Ascending aorta (tissue), 2 donors: ENCODE data around the gene AUTS2. TPM values are rescaled to one million over a fixed set of nuclear protein-coding genes. Genes with fewer than 3 reads are reported as not detected.

Experiments
- DNase-seq, 2 donors: peaks; one replicate each; pipeline ENCODE4 v3.0.0-alpha.2; 2019; ENCODE audit warnings: low spot score in 2 of 2
- H3K27ac ChIP-seq, 2 donors: fragments of 200-600 bp; sonication (generic); one replicate each; pipeline ENCODE4 v1.5.1; 2016 to 2017; ENCODE audit warnings: mild to moderate bottlenecking in 1 of 2
- H3K27me3 ChIP-seq: fragments of 200-600 bp; sonication (generic); one replicate; pipeline ENCODE4 v1.5.1; 2017
- H3K36me3 ChIP-seq, 2 donors: fragments of 200-600 bp; sonication (generic); one replicate each; pipeline ENCODE4 v1.5.1; 2016
- H3K4me1 ChIP-seq, 2 donors: fragments of 200-600 bp; sonication (generic); one replicate each; pipeline ENCODE4 v1.5.1; 2016 to 2017; ENCODE audit warnings: mild to moderate bottlenecking in 1 of 2
- H3K4me3 ChIP-seq, 2 donors: fragments of 200-600 bp; sonication (generic); one replicate each; pipeline ENCODE4 v1.5.1; 2016 to 2017; ENCODE audit warnings: mild to moderate bottlenecking in 1 of 2
- H3K9me3 ChIP-seq, 2 donors: fragments of 200-600 bp; sonication (generic); one replicate each; pipeline ENCODE4 v1.5.1; 2016
- CTCF ChIP-seq, 3 experiments: fragments of 200-600 bp in 2 of 3; fragments of 450-650 bp in 1 of 3; sonication (generic) in 2 of 3; IDR thresholded peaks; one replicate each; pipeline ENCODE4 v1.5.1; 2016 to 2019; ENCODE audit warnings: antibody characterized with exemption in 3 of 3, mild to moderate bottlenecking in 1 of 3, moderate library complexity in 1 of 3
- intact Hi-C: fragments of 100-400 bp; cut with DNase I; formaldehyde crosslinking; loops from one replicate; pipeline ENCODE4 v1.15.1; 2023
- total RNA-seq: library from RNA; depleted of rRNA; stranded (reverse); fragments of >200 nt; gene quantifications from one replicate; pipeline ENCODE4 v1.1.0, GENCODE V29; 2016

Gene AUTS2
- total RNA-seq, 1 donor from 2014 or later: 90.4 TPM

- intact Hi-C loops: no loop called here
- Histone ChIP-seq H3K36me3 (no peaks in the 10 kb centered on the region), H3K9me3 (no peaks in the 10 kb centered on the region), H3K27ac (no peak overlapping the region), H3K27me3 (no peaks in the 10 kb centered on the region), H3K4me1 (peaks cover 9 to 13% of the 10 kb centered on the region in 2 donors), H3K4me3 (peak overlapping the region in 1 of 2 donors; percentile 80)
- no peak for TF ChIP-seq CTCF (IDR thresholded peaks at IDR 0.05)
- no peak for DNase-seq
Observed at GRCh38 chr7:69600710-69601519, 2.6 kb downstream of the AUTS2 start.

- TF ChIP-seq CTCF (IDR thresholded peaks at IDR 0.05): no peak
- intact Hi-C loops: no loop called here
- Histone ChIP-seq H3K27ac (no peak overlapping the region), H3K27me3 (no peaks in the 10 kb centered on the region), H3K9me3 (no peaks in the 10 kb centered on the region), H3K4me1 (peaks cover 9 to 13% of the 10 kb centered on the region in 2 donors), H3K36me3 (no peaks in the 10 kb centered on the region), H3K4me3 (no peak overlapping the region)
- no peak for DNase-seq
Observed at GRCh38 chr7:69602522-69602921, 4.2 kb downstream of the AUTS2 start.

GRCh38 chr7:69603351-69603750, 5.1 kb downstream of the AUTS2 start:
- Histone ChIP-seq H3K36me3 (no peaks in the 10 kb centered on the region), H3K4me1 (peaks cover 9 to 13% of the 10 kb centered on the region in 2 donors), H3K4me3 (no peak overlapping the region), H3K27me3 (no peaks in the 10 kb centered on the region), H3K27ac (no peak overlapping the region), H3K9me3 (no peaks in the 10 kb centered on the region)
- intact Hi-C loops: no loop called here
- no peak for TF ChIP-seq CTCF (IDR thresholded peaks at IDR 0.05)
- DNase-seq: no peak

GRCh38 chr7:69603937-69604494, 5.7 kb downstream of the AUTS2 start:
- Histone ChIP-seq H3K9me3 (no peaks in the 10 kb centered on the region), H3K36me3 (no peaks in the 10 kb centered on the region), H3K4me3 (no peak overlapping the region), H3K4me1 (peaks cover 9 to 13% of the 10 kb centered on the region in 2 donors), H3K27me3 (no peaks in the 10 kb centered on the region), H3K27ac (no peak overlapping the region)
- TF ChIP-seq CTCF (IDR thresholded peaks at IDR 0.05): no peak
- DNase-seq: no peak
- intact Hi-C loops: no loop called here

- no peaks in the 10 kb centered on the region for H3K27me3 ChIP-seq
- H3K9me3 ChIP-seq: no peaks in the 10 kb centered on the region
- no peak overlapping the region for H3K27ac ChIP-seq
- no peak for TF ChIP-seq CTCF (IDR thresholded peaks at IDR 0.05)
- H3K36me3 ChIP-seq: no peaks in the 10 kb centered on the region
- H3K4me3 ChIP-seq: no peak overlapping the region
- intact Hi-C loops: no loop called here
- no peak for DNase-seq
- peaks cover 4 to 6% of the 10 kb centered on the region in 2 donors for H3K4me1 ChIP-seq
Observed at GRCh38 chr7:69605070-69605469, 6.8 kb downstream of the AUTS2 start.
